GM12891 (cell line): ENCODE results near the gene USP7. TPM values are rescaled to one million over a fixed set of nuclear protein-coding genes. Genes with fewer than 3 reads are reported as not detected.

Experiments
- DNase-seq: peaks from one replicate; pipeline ENCODE4 v3.0.0; 2011; ENCODE audit warnings: low spot score; ENCODE audit not compliant: insufficient read length
- FAIRE-seq: peaks from 2 replicates; lab custom pipeline; 2011; peaks lifted over from hg19 to GRCh38; lab: Jason Lieb, UNC
- PAX5 ChIP-seq: IDR thresholded peaks from 2 replicates; pipeline ENCODE4 v1.6.1; 2011; ENCODE audit warnings: low read length, moderate library complexity, mild to moderate bottlenecking; ENCODE audit not compliant: insufficient read depth, severe bottlenecking
- POLR2A ChIP-seq: IDR thresholded peaks from 2 replicates; pipeline ENCODE4 v1.6.1; 2011; ENCODE audit warnings: low read depth, low read length, control low read depth
- POLR2AphosphoS5 ChIP-seq: IDR thresholded peaks from 2 replicates; pipeline ENCODE4 v1.6.1; 2011; ENCODE audit warnings: low read depth, low read length, control low read depth
- POU2F2 ChIP-seq: IDR thresholded peaks from 2 replicates; pipeline ENCODE4 v1.6.1; 2011; ENCODE audit warnings: low read depth, mild to moderate bottlenecking, control low read depth, low read length, moderate library complexity
- SPI1 ChIP-seq: IDR thresholded peaks from 2 replicates; pipeline ENCODE4 v1.6.1; 2011; ENCODE audit warnings: low read depth, low read length, control low read depth
- TAF1 ChIP-seq: IDR thresholded peaks from 2 replicates; pipeline ENCODE4 v1.6.1; 2011; ENCODE audit warnings: low read depth, low read length, control low read depth
- polyA plus RNA-seq: library from polyadenylated mRNA; unstranded; fragments of >200 nt; gene quantifications from one replicate; pipeline ENCODE4 v1.2.1, GENCODE V29; 2012; ENCODE audit warnings: low read depth, missing spikeins, inconsistent platforms; ENCODE audit not compliant: missing spikeins

The USP7 gene
- 52.5 TPM for polyA plus RNA-seq

- DNase-seq = peak; percentile 92
- TF ChIP-seq POLR2A = peak; percentile 36; the same call in 1 of the 2 replicates
- no peak for TF ChIP-seq POLR2AphosphoS5
- peak; percentile 49; the same call in 1 of the 2 replicates for TF ChIP-seq TAF1
- peak; percentile 76 for FAIRE-seq
These were observed at the start of gene USP7 for GRCh38 chr16:8963821-8964441. USP7 (minus strand) TSS chr16:8963906; CDS start chr16:8963285, 621 bp downstream.

GRCh38 chr16:9013508-9013864 is 49.8 kb upstream of the USP7 start:
- DNase-seq (no peak), FAIRE-seq (no peak)
- TF ChIP-seq TAF1 (no peak), POLR2A (no peak), POU2F2 (no peak), PAX5 (no peak), SPI1 (no peak)

DNA sequence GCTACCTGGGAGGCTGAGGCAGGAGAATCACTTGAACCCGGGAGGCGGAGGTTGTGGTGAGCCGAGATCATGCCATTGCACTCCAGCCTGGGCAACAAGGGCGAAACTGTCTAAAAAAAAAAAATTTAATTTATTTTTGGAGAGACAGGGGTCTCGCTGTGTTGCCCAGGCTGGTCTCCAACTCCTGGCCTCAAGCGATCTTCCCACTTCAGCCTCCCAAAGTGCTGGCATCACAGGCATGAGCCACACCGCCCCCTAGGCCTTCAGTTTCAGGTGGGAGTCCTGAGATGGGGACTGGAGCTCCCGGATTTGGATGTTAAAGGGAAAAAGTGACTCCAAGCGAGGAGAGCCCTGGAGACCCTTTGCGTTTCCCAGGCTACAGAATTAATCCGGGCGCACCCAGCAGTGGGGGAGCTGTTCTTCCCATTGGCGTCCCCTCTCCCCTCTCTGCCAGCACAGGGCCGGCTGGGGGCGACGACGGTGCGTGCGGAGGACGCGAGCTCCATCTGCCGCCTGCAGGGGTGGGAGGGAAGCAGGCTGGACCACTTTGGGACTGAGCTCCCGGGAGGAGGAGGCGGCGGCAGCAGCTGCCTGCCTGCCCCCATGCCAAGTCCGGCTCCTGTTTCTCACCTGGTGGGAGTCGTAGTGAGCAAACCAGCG is 49.3 kb upstream of the USP7 start:
- FAIRE-seq = no peak
- DNase-seq = no peak
- TF ChIP-seq TAF1 (no peak), PAX5 (no peak), SPI1 (no peak), POLR2AphosphoS5 (no peak), POLR2A (no peak), POU2F2 (no peak)

- FAIRE-seq = no peak
- no peak for TF ChIP-seq PAX5
- no peak for TF ChIP-seq POLR2A
- no peak for TF ChIP-seq POLR2AphosphoS5
- no peak for TF ChIP-seq SPI1
- TF ChIP-seq TAF1 = no peak
- no peak for TF ChIP-seq POU2F2
- DNase-seq = no peak
These were observed 48.6 kb upstream of the USP7 start for GRCh38 chr16:9012330-9012729.

GRCh38 chr16:9008601-9009260 is 45.0 kb upstream of the USP7 start:
- FAIRE-seq (peak; percentile 51), DNase-seq (peak; percentile 90)
- TF ChIP-seq PAX5 = no peak
- peak; percentile 59; the same call in 1 of the 2 replicates for TF ChIP-seq POU2F2

GRCh38 chr16:9007177-9007794 is 43.6 kb upstream of the USP7 start:
- TF ChIP-seq SPI1 (no peak), PAX5 (no peak), POLR2A (no peak), POU2F2 (no peak), POLR2AphosphoS5 (no peak), TAF1 (no peak)
- no peak for DNase-seq
- no peak for FAIRE-seq

GRCh38 chr16:9004183-9004582 is 40.5 kb upstream of the USP7 start:
- FAIRE-seq = no peak
- TF ChIP-seq POU2F2 (no peak), PAX5 (no peak), SPI1 (no peak), POLR2AphosphoS5 (no peak), POLR2A (no peak), TAF1 (no peak)

GRCh38 chr16:9003763-9004162 is 40.1 kb upstream of the USP7 start:
- DNase-seq (no peak), FAIRE-seq (no peak)
- TF ChIP-seq PAX5 (no peak), POLR2AphosphoS5 (no peak), POLR2A (no peak), SPI1 (no peak), TAF1 (no peak), POU2F2 (no peak)

More at GRCh38 chr16:9004183-9004582, 40.5 kb upstream of the USP7 start:
- no peak for DNase-seq

DNA sequence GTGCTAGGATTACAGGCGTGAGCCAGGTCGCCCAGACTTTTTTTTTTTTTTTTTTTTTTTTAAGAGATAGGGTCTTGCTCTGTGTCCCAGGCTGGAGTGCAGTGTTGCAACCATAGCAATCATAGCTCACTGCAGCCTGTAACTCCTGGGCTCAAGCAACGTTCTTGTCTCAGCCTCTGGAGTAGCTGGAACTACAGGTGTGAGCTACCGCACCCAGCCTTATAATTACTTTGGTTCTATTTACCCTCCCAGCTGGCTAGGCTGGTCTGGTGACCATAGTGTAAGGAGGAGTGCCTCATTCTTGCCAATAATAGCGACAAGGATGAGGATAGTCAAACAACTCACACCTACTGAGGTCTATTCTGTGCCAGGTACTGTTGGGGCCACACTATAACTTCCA is 39.6 kb upstream of the USP7 start:
- no peak for TF ChIP-seq PAX5
- no peak for TF ChIP-seq TAF1
- no peak for TF ChIP-seq SPI1
- no peak for TF ChIP-seq POU2F2
- TF ChIP-seq POLR2A = no peak
- TF ChIP-seq POLR2AphosphoS5 = no peak
- FAIRE-seq (no peak), DNase-seq (no peak)
